ENCODE data around the gene CLCN6.

Gene CLCN6, protein sequence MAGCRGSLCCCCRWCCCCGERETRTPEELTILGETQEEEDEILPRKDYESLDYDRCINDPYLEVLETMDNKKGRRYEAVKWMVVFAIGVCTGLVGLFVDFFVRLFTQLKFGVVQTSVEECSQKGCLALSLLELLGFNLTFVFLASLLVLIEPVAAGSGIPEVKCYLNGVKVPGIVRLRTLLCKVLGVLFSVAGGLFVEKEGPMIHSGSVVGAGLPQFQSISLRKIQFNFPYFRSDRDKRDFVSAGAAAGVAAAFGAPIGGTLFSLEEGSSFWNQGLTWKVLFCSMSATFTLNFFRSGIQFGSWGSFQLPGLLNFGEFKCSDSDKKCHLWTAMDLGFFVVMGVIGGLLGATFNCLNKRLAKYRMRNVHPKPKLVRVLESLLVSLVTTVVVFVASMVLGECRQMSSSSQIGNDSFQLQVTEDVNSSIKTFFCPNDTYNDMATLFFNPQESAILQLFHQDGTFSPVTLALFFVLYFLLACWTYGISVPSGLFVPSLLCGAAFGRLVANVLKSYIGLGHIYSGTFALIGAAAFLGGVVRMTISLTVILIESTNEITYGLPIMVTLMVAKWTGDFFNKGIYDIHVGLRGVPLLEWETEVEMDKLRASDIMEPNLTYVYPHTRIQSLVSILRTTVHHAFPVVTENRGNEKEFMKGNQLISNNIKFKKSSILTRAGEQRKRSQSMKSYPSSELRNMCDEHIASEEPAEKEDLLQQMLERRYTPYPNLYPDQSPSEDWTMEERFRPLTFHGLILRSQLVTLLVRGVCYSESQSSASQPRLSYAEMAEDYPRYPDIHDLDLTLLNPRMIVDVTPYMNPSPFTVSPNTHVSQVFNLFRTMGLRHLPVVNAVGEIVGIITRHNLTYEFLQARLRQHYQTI

DNA sequence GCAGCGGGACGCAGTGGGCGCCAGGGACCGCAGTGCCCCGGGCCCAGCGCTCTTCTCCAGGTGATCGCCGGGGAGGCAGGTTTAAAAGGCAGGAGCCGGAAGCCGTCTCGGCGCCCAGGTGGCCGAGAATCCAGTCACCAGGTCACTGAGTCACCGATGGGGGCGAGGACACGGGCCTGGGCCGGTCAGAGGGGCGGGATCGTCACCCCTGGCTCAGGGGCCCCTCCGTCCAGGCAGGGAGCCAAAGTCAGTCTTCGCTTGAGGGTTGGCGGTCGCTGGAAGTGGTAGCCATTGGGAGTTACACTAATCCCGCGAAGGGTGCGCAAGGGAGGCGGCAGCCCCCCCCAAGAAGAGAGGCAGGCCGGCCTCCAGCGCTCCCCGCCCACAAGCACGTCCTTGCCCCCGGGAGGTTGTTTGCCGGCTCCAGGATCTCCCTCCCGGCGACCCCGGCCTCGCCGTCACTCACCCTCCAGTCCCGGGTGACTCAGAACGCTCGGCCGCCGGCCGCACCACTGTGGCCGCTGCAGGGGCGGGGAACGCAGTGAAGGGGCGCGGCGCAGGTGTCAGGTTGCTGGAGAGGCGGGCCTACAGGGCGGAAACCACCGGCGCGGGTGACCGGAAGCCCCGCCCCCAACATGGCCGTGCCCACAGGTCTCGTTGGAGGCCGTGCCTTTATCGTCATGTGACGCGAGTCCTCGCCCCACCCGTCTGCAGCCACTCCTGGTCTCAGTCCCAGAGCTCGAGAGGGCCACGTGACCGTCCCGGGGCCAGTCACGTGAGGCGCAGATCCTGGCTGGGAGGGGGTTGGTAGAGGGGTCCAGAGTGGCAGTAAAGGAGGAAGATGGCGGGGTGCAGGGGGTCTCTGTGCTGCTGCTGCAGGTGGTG lies at the start of gene CLCN6, which contains the start of gene MTHFR:
Gene CLCN6 (plus strand): TSS at position 770 of the 885 bp plus-strand sequence. CDS start 72 bp downstream, at position 842.
Gene MTHFR (minus strand): TSS at position 543 of the 885 bp plus-strand sequence. CDS start 2,848 bp downstream, outside the sequence.
- DNase-seq (ENCODE audit: low spot score): peak; percentile 99

DNA sequence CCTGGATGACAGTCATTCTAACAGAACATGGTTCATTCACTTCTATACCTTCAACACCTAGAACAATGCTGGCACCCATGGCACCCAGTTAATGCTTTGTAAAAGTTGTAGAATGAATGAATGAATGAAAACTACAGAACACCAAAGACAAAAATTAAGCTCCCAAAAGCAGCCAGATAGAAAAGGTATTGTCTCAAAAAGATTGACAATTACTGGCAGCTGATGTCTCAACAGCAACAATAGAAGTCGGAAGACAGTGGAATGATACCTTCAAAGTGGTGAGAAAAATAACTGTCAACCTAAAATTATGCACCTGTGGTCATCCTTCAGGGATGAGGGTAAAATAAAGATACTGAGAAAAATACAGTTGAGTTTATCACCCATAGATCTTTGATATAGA lies 48.9 kb upstream of the CLCN6 start:
- DNase-seq (ENCODE audit: low spot score): no peak

- DNase-seq (ENCODE audit: low spot score): no peak
Observed at GRCh38 chr1:11759791-11760190, 46.2 kb upstream of the CLCN6 start.

DNA sequence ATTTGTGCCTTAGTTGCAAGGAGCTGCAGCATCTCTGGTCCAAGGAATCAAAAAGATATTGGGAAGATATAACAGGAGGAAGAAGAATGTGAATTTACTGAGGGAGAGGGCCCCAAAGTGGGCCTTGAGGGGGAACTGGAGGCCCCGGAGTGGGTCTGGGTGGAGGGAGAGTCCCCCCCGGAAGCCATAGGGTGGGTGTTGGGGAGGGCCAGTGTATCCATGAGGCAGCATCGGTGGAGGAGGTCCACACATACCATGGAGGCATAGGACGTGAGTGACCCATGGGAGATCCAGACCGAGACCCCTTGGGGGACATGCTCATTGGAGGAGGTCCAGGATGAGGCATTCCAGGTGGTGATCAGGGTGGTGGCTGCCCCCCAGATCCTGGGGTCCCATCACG lies 44.7 kb upstream of the CLCN6 start:
- no peak for DNase-seq (ENCODE audit: low spot score)

GRCh38 chr1:11761988-11762406 lies 44.0 kb upstream of the CLCN6 start, which contains the start of gene C1orf167:
Gene C1orf167, plus strand, starts transcription at chr1:11762193. Its CDS starts 2,208 bp downstream, at chr1:11764401.
- peak; percentile 34 for DNase-seq (ENCODE audit: low spot score)

GRCh38 chr1:11764115-11764514 lies 41.9 kb upstream of the CLCN6 start:
- no peak for DNase-seq (ENCODE audit: low spot score)

- DNase-seq (ENCODE audit: low spot score): no peak
Observed at GRCh38 chr1:11764519-11764918, 41.5 kb upstream of the CLCN6 start.

GRCh38 chr1:11765661-11766428 lies 40.1 kb upstream of the CLCN6 start:
- DNase-seq (ENCODE audit: low spot score): no peak

DNA sequence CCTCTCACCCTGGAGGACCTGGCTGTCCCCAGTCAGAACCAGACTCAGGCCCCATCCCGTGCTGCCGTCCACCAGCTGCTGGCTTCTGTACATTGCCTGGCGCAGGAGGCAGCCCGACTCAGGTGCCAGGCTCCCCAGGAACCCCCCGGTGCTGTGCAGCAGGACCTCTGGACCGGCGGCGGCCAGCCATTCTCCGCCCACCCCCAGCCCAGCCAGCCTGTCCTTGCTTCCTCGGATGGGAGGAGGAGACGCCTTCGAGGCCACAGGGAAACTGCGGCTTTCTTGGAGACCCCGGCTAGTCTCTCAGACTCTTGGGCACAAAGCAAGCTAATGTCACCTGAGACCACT lies 39.6 kb upstream of the CLCN6 start:
- DNase-seq (ENCODE audit: low spot score): no peak

DNA sequence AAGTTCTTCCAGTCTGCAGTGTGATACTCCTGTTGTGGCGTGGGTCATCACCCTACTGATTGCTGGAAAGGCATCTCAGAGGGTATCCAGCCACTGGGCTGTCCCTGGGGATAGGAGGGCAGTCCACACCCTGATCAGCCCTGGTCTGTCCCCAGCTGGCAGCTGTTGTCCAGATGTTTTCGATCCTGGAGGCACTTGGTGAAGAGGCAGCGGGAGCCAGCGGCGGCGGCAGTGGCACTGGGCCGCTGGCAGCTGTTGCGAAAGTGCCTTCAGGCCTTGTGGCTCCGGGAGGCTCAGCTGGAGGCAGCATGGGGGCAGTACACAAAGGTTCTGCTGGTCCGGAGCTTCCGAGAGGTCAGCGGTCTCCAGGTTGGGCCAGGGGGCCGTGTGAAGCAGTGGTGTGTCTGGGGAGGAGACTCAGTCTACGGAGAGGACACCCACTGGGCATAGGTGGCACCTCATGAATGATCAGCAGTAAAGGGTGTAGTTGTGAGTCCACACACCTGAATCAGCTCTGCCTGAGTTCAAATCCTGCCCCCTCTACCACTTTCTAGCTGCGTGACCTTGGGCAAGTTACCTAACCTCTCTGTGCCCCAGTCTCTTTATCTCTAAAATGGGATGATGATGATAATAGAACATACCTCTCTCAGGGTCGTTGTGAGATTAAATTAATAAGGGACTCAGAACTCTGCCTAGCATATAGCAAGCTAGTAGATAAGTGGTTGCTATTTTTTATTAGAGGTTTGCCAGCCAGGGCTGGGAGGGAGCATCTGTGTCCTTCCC lies 37.9 kb upstream of the CLCN6 start:
- DNase-seq (ENCODE audit: low spot score): peak; percentile 61

GRCh38 chr1:11768821-11769220 lies 37.2 kb upstream of the CLCN6 start:
- no peak for DNase-seq (ENCODE audit: low spot score)

DNA sequence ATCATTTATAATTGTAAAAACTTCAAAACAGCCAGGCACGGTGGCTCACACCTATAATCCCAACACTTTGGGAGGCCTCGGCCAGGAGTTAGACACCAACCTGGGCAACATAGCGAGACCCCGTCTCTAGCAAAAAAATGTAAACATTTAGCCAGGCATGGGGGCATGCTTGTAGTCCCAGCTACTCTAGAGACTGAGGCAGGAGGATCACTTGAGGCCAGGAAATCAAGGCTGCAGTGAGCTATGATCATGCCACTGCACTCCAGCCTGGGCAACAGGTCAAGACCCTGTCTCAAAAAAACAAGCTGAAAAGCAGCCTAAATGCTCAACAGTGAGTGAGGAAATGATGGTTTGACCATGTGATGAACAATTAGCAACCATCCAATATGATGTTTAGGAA lies 36.7 kb upstream of the CLCN6 start:
- DNase-seq (ENCODE audit: low spot score): no peak

DNA sequence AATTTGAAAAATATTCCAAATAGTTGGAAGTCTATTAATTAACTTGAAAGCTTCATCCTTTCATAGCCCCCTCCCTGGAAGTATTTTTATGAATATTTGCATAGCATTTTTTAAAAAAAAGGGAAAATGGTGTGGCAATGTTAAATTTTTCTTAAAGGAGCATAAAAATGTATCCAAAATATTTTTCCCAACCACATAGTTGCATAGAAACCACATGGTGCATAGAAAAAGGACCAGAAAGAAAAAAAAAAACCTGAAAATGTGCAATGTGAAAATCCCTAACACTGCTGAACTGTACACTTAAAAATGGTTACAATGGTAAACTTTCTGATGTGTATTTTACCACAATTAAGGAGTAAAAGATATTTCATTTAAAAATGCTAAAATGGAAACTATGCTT lies 36.0 kb upstream of the CLCN6 start:
- DNase-seq (ENCODE audit: low spot score): no peak

- no peak for DNase-seq (ENCODE audit: low spot score)
Observed at GRCh38 chr1:11771481-11772043, 34.4 kb upstream of the CLCN6 start.

GRCh38 chr1:11772458-11772857 lies 33.5 kb upstream of the CLCN6 start:
- DNase-seq (ENCODE audit: low spot score): no peak

GRCh38 chr1:11774753-11775152 lies 31.2 kb upstream of the CLCN6 start:
- no peak for DNase-seq (ENCODE audit: low spot score)

DNA sequence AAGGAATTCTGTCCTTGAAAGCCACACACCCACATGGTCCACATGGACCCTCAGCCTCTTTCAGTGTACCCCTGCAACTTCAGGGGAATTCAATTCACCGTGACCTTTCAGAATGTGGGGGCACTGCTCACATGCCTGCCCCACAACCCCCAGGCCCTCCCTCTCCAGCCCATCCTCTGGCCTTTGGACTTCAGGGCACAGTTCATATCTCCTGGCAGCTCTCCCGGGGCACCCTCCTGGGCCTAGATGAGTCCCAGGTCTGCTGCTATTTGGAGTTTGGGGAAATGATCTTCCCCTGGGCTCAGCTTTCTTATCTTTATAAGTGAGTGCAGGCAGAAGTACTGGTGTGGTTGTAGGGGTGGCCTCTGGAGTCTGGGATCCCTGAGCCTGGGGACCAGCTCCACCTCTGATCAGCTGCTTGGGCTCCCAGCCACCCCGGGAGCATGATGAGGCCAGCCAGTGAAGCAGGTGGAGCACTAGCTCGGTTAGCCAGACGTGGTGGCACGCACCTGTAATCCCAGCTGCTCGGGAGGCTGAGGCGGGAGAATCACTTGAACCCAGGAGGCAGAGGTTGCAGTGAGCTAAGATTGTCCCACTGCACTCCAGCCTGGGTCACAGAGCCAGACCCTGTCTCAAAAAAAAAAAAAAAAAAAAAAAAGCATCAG lies 28.2 kb upstream of the CLCN6 start:
- DNase-seq (ENCODE audit: low spot score): no peak

DNA sequence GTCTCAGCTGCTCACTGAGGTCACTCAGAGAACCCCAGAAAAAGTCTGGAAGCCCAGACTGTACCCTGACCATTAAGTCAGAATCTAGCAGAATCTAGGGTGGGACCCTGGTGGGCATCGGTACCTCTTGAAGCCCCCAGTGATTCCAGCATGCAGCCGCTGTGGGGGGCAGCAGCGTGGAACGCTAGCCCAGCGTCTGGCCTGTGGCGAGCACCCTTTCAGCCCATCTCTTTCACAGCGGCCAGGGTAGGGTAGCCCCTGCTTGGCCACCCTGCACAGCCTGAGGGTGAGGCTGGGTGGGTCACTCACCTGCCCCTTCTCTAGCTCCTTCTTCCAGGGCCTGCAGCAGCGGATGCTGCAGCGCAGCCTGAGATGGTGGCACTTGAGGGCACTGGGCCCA lies 27.7 kb upstream of the CLCN6 start:
- no peak for DNase-seq (ENCODE audit: low spot score)

DNA sequence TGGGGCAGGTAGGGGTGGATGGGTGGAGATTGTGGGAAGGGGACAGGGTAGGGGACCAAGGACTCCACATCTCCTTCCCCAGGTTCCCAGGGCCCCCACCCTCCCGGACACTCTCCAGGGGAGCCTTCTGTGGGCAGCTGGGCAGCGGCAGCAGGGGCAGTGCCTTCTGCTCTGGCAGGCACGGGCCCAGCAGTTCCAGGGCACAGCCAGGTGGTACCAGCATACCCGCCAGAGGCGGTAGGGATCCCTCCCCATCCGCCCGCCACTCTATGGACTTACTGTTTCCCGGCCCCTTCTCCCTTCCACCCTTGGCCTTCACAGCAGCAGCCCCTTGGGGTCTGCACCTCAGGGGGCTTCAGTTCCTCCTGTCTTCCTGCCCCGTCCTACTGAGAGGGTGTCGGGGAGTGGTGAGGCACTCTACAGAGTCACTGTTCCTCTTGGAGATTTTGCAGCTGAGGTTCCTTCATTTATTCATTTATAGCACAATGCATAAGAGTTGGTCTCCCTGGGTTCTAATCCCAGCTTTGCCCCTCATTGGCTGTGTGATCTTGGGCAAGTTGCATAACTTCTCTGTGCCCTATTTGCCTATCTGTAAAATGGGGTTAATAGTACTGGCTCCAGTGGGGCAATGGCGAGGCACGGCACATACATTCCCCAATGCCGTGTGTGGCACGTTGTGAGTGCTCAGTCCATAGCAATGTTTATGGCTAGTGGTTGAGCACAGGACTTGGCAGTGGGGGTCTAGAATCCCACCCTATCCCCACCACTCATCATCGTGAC lies 27.0 kb upstream of the CLCN6 start:
- DNase-seq (ENCODE audit: low spot score): no peak

All from AG20443 (cell line).